UCSD-AML1 (cell line): ENCODE results near the gene POU5F1.
A peak's percentile ranks its signal among the peaks of the same experiment; 100 is the strongest.
"Not testable (repeated sequence)": the region's sequence is repeated elsewhere in the genome, so short reads cannot be mapped to it uniquely, and the experiment has no call there.

ENCODE experiments used
- DNase-seq: peaks from one replicate; lab custom pipeline; 2025; ENCODE audit not compliant: unreplicated experiment; lab: John Stamatoyannopoulos, UW

POU5F1 gene

DNA sequence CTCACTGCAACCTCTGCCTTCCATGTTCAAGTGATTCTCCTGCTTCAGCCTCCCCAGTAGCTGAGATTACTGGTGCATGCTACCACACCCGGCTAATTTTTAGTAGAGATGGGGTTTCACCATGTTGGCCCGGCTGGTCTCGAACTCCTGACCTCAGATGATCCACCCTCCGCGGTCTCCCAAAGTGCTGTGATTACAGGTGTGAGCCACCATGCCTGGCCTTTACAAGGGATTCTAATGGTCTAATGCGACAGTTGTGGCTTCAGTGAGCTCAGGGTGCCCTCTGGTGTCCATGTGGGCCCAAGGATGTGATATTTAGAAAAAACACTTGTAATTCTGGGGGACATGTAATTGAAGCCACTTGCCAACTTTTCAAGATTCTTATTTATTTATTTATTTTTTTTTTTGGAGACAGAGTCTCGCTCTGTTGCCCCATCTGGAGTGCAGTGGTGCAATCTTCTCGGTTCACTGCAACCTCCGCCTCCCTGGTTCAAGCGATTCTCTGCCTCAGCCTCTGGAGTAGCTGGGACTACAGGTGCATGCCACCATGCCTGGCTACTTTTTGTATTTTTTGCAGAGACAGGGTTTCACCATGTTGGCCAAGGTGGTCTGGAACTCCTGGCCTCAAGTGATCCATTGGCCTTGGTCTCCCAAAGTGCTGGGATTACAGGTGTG, 22.1 kb upstream of the POU5F1 start:
- DNase-seq = peak; percentile 59

GRCh38 chr6:31190488-31190887, 20.0 kb upstream of the POU5F1 start:
- DNase-seq = no peak

DNA sequence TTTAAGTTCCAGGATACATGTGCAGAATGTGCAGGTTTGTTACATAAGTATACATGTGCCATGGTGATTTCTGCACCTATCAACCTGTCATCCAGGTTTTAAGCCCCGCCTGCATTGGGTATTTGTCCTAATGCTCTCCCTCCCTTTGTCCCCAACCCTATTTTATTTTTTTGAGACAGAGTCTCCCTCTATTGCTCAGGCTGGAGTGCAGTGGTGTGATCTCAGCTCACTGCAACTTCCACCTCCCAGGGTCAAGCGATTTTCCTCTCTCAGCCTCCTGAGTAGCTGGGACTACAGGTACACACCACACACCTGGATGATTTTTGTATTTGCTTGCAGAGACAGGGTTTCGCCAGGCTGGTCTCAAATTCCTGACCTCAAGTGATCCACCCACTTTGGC, 18.7 kb upstream of the POU5F1 start:
- DNase-seq = not testable (repeated sequence)

GRCh38 chr6:31187780-31188194, 17.3 kb upstream of the POU5F1 start:
- DNase-seq = no peak

GRCh38 chr6:31186052-31186734, 15.7 kb upstream of the POU5F1 start:
- DNase-seq = no peak

DNA sequence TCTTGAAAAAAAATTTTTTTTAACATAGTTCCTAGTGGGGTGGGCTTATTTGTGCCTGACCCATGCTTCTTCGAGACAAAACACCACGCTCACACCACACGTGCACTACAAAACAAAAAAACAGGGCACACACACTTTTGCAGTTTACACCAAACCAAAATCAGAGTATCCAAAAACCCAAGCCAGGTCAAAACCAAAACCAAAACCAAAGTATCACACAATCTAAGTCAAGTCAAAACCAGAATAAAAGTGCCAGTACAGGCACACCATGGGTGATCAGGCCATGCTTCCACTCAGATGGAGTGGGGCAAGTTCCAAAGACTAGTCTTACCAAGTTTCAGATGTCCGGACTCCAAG, 15.2 kb upstream of the POU5F1 start:
- not testable (repeated sequence) for DNase-seq

GRCh38 chr6:31183859-31184258, 13.4 kb upstream of the POU5F1 start:
- not testable (repeated sequence) for DNase-seq

- not testable (repeated sequence) for DNase-seq
Measured at GRCh38 chr6:31183287-31183686, 12.8 kb upstream of the POU5F1 start.

GRCh38 chr6:31180500-31180899, 10.0 kb upstream of the POU5F1 start:
- no peak for DNase-seq

DNA sequence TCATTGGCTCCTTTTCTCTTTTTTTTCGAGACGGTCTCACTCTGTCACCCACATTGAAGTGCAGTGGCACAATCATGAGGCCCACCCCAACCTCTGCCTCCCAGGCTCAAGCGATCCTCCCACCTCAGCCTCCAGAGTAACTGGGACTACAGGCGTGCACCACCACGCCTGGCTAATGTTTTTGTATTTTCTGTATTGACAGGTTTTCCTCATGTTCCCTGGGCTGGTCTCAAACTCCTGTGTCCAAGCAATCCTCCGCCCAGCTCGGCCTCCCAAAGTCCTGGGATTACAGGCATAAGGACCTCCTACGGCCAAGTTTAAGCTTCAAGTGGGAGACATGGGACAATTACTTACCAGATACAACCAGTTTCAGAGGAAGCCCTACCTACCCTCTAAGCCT, 9.4 kb upstream of the POU5F1 start:
- no peak for DNase-seq

- DNase-seq = no peak
Measured at GRCh38 chr6:31179042-31179386, 8.5 kb upstream of the POU5F1 start.

DNA sequence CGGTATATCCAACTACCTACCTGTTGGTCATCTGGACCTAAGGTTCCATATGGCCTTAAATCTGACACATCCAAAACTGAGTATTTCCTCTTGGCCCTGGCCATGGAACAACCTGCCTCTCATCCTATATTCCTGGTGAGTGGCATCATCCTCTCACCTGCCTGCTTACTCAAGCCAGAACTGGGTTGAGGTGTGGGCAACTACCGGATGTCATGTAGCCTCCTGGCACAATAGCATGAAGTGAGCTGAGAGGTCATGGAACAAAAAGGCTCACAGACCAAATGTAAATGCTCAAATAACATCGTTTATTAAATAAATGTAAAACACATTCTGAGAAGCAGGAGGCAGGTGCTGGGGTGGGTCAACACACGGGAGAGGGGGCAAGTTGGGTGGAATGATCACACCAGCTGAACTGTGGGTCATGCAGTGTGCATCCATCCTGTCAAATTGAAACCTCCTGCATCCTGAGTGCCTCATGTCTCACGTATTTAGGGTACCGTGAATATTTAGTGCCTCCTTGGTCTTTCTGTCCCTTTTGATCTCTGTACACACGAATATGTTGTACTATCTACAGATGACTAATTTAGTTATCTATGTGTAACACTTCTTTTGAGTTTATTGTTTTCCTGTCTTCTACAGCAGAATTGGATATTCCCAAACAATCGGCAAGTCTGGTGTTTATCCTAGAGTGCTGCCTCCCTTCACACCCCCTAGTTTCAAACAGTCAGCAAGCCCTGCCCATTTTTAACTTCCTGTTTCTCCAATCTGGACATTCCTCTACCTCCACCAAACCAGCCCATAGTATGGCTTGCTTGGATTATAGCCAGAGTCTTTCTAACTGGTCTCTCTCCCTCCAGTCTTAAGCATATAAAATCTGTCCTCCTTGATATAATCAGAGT, 7.9 kb upstream of the POU5F1 start:
- DNase-seq = no peak

DNA sequence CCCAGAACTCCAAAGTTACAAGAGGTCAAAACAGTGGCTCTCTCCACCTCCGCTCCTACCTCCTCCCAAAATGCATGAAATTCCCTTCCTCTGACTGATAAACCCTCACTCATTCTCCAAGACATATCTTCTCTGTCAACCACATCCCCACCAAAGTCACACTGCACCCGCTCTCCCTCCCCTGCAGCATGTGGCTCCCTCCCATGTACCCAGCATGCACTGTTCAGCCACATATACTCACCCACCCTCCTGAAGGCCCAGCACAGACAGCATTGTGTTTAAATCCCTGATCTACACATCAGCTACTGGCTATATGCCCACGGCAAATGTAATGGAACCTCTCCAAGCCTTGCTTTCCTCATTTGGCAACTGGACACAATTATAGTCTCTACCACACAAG, 5.5 kb upstream of the POU5F1 start:
- DNase-seq = no peak

DNA sequence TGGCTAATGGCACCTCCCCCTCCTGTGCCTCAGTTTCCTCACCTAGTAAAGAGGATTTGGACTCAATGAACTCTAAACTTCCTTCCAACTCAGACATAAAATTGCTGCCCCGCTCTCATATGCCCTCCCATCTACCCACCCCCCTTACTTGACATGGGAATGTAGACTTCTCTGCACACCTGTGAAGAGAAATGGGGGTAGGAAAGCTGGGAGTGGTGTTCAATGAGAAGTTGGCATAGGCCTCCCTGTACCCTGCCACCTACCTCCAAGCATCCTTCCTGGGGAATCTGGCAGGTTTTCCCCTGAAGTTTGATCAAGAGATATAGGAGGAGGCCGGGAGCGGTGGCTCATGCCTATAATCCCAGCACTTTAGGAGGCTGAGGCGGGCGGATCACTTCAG, 3.9 kb upstream of the POU5F1 start:
- DNase-seq = no peak

GRCh38 chr6:31173406-31173805, 2.9 kb upstream of the POU5F1 start:
- DNase-seq = no peak

DNA sequence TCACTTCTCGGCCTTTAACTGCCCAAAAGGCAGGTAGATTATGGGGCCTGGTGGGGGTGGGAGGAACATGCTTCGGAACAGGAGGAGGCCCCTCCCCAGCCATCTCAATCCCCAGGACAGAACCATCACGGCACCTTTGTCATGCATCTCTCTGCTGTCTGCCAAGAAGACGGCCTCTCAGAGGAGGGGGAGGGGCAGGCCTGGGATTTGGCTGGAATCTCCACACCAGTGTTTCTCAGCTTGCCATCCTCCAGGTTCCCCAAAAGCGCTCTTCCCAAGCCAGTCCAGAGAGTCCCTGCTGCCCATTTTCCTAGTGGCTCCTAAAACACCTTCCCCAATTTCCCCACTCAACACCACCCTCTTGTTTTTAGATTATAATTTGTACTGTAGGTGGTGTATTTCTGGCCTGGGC, 2.5 kb upstream of the POU5F1 start:
- DNase-seq = no peak

- no peak for DNase-seq
Measured at GRCh38 chr6:31171931-31172905, 1.7 kb upstream of the POU5F1 start.

GRCh38 chr6:31170987-31171671, 647 bp upstream of the POU5F1 start:
- no peak for DNase-seq

DNA sequence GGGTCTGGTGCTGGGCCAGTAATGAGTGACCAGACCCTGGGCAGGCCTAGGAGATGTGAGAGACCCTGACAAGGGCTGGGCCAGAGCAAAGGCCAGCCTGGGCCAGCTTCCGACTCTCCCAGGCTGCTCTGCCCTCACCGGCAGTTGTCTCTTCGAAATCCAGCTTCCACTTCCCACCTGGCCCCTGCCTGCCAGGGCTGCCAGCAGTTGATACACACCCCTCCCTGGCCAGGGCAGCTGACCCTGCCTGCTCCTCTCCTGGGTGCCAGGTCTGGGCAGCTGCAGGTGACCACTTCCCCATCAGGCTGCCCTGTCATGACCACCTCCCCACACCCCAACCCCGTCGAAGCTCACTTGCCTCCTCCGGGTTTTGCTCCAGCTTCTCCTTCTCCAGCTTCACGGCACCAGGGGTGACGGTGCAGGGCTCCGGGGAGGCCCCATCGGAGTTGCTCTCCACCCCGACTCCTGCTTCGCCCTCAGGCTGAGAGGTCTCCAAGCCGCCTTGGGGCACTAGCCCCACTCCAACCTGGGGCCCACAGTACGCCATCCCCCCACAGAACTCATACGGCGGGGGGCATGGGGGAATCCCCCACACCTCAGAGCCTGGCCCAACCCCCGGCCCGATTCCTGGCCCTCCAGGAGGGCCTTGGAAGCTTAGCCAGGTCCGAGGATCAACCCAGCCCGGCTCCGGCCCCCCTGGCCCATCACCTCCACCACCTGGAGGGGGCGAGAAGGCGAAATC, 453 bp downstream of the POU5F1 start:
- not testable (repeated sequence) for DNase-seq
